K562 (cell line): ENCODE results near the gene MEIG1. TPM values are rescaled to one million over a fixed set of nuclear protein-coding genes. Genes with fewer than 3 reads are reported as not detected.
A peak's percentile ranks its signal among the peaks of the same experiment; 100 is the strongest.

Experiments used
- CAMTA2 ChIP-seq: fragments of 250-450 bp; sonication (Bioruptor Pico); conservative IDR thresholded peaks from 2 replicates; pipeline ENCODE4 v1.5.1; 2022
- CEBPB ChIP-seq: fragments of 450-650 bp; IDR thresholded peaks from 2 replicates; pipeline ENCODE4 v1.6.1; 2016; ENCODE audit warnings: missing genetic modification characterization, missing compliant biosample characterization
- ELF2 ChIP-seq: fragments of 250-450 bp; sonication (Bioruptor Pico); IDR thresholded peaks from 2 replicates; pipeline ENCODE4 v1.5.0; 2021; ENCODE audit warnings: mild to moderate bottlenecking
- LEF1 ChIP-seq: fragments of 450-650 bp; IDR thresholded peaks from 2 replicates; pipeline ENCODE4 v1.6.1; 2016; ENCODE audit warnings: mild to moderate bottlenecking
- MCM2 ChIP-seq: fragments of 450-650 bp; IDR thresholded peaks from 2 replicates; pipeline ENCODE4 v1.6.1; 2017; ENCODE audit warnings: low read depth, mild to moderate bottlenecking
- NBN ChIP-seq: fragments of 450-650 bp; IDR thresholded peaks from 2 replicates; pipeline ENCODE4 v1.6.1; 2016; ENCODE audit warnings: low read depth, mild to moderate bottlenecking
- POU5F1 ChIP-seq: fragments of 150-350 bp; IDR thresholded peaks from 2 replicates; pipeline ENCODE4 v1.6.1; 2014; ENCODE audit warnings: borderline replicate concordance, low read length, low read depth, mild to moderate bottlenecking; ENCODE audit not compliant: partially characterized antibody
- PRMT5 ChIP-seq: sonication (generic); formaldehyde crosslinking; IDR thresholded peaks from 2 replicates; pipeline ENCODE4 v1.5.0; 2020; ENCODE audit warnings: missing genetic modification reagents
- SIX5 ChIP-seq, 2 experiments: IDR thresholded peaks; 2 replicates each; pipeline ENCODE4 v1.6.1; 2011; ENCODE audit warnings: low read length in 2 of 2, borderline replicate concordance in 1 of 2, low read depth in 1 of 2, mild to moderate bottlenecking in 1 of 2, moderate library complexity in 1 of 2; ENCODE audit not compliant: insufficient read depth in 1 of 2
- ZBTB1 ChIP-seq: sonication (generic); formaldehyde crosslinking; IDR thresholded peaks from 2 replicates; pipeline ENCODE4 v1.8.1; 2023; ENCODE audit warnings: missing genetic modification reagents, low read depth, mild to moderate bottlenecking, borderline replicate concordance
- polyA plus RNA-seq, 8 experiments: library from polyadenylated mRNA; depleted of rRNA in 4 of 8; stranded (reverse) in 5 of 8; unstranded in 3 of 8; fragments of >200 nt; fragmentation: Nextera tagmentation in 2 of 8; fragmentation: Illumina TruSeq in 1 of 8; extraction: Ambion mirVana in 2 of 8; extraction: Trizol in 1 of 8; gene quantifications; 2 replicates each; pipeline versions ENCODE4 v1.2.1 to v1.2.3, GENCODE V29; 2011 to 2014; ENCODE audit warnings: inconsistent platforms in 1 of 8, missing spikeins in 1 of 8
- total RNA-seq, 7 experiments: library from RNA; depleted of rRNA in 6 of 7; stranded (reverse); fragments of >200 nt in 6 of 7; fragmentation: Illumina TruSeq in 2 of 7; extraction: Trizol in 2 of 7; gene quantifications; 2 replicates each; pipeline versions ENCODE4 v1.2.1 to v1.2.3, GENCODE V29; 2011 to 2021; ENCODE audit warnings: low replicate concordance in 1 of 7
- TF ChIP-seq, protein P1 (sequence below): IDR thresholded peaks from 2 replicates; pipeline ENCODE4 v1.6.1; 2011; ENCODE audit not compliant: insufficient read length; ENCODE audit errors: extremely low read depth
- TF ChIP-seq, protein P2 (sequence below): sonication (generic); formaldehyde crosslinking; IDR thresholded peaks from 2 replicates; pipeline ENCODE4 v1.8.0; 2023; ENCODE audit warnings: mild to moderate bottlenecking, missing genetic modification reagents
- TF ChIP-seq, protein P3 (sequence below): fragments of 450-650 bp; IDR thresholded peaks from 2 replicates; pipeline ENCODE4 v1.6.1; 2018; ENCODE audit warnings: mild to moderate bottlenecking, low read depth; ENCODE audit not compliant: partially characterized antibody
- TF ChIP-seq, protein P4 (sequence below): fragments of 450-650 bp; IDR thresholded peaks from 2 replicates; pipeline ENCODE4 v1.6.1; 2016; ENCODE audit warnings: antibody characterized with exemption
- TF ChIP-seq, protein P5 (sequence below), 3 experiments: fragments of 200-800 bp in 1 of 3; sonication (Bioruptor generic) in 1 of 3; sonication (generic) in 1 of 3; formaldehyde crosslinking in 1 of 3; IDR thresholded peaks; 2 replicates each; pipeline versions ENCODE4 v1.6.1 to v1.8.0; 2016 to 2022; ENCODE audit warnings: mild to moderate bottlenecking in 2 of 3, missing compliant biosample characterization in 2 of 3, missing genetic modification characterization in 2 of 3, missing genetic modification reagents in 1 of 3
- TF ChIP-seq, protein P6 (sequence below): sonication (generic); IDR thresholded peaks from 2 replicates; pipeline ENCODE4 v1.6.1; 2016
- TF ChIP-seq, protein P7 (sequence below): fragments of 250-450 bp; sonication (Bioruptor Pico); IDR thresholded peaks from 2 replicates; pipeline ENCODE4 v1.5.0; 2020; ENCODE audit warnings: mild to moderate bottlenecking, borderline replicate concordance

The MEIG1 gene
- total and polyA plus RNA-seq, 9 of the 15 experiments (the other 6 are each of a cell fraction or from before 2014, with no cell fraction given) = 0.19 to 1.7 (median 0.54) TPM; not detected in 3

DNA sequence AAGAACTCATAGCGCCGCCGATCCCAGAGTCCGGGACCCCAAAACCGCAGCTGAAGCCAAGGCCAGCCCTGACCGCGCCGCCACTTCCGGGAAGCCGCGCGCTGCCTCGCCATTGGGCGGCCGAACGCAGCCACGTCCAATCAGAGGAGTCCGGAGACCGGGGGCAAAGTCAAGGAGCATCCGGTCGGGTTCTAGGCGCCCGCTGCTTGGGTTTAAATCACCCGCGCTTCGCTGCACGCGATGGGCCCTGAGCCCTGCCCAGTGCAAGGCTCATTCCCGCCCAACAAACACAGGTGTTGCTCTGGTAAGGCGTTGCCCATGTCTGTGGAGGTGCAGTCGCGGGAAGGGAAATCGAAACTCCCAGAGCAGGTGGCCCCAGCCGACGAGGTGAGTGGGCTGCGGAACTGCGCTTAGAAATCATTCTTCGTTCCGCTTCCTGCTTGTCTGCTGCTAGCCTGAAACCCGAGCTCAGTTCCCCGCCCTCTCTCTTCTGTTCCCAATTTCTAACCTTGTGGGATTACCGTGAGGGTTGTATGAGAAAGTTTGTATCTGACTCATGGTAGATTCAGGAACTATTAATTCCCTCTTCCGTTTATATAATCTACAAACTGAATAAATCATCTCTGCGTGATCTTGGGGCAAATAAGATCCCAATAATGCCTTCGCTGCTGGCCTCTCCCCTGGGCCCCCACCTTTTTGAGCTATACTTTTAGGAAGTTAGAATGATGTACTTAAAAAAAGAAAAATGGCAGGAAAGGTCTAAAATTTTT is 5.0 kb upstream of the MEIG1 start, which contains the start of gene DCLRE1C (continued):
- TF ChIP-seq POU5F1 (no peak), SIX5 (IDR thresholded peaks at IDR 0.05; ENCODE audit: borderline replicate concordance in 1 of 2, insufficient read depth in 1 of 2, low read depth in 1 of 2, low read length in 2 of 2) (0 out of 4 replicates have a peak, but pooled peaks of 1 of the 2 experiments have one; percentile 5), ELF2 (CRISPR knock-in tag) (peak; percentile 95), MCM2 (no peak), CAMTA2 (no peak), CEBPB (no peak), NBN (no peak), PRMT5 (CRISPR knock-in tag) (no peak), LEF1 (peak; percentile 29; the same call in 1 of the 2 replicates), ZBTB1 (CRISPR knock-in tag) (no peak)
- TF ChIP-seq, protein P1, sequence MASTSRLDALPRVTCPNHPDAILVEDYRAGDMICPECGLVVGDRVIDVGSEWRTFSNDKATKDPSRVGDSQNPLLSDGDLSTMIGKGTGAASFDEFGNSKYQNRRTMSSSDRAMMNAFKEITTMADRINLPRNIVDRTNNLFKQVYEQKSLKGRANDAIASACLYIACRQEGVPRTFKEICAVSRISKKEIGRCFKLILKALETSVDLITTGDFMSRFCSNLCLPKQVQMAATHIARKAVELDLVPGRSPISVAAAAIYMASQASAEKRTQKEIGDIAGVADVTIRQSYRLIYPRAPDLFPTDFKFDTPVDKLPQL = peak; percentile 51
- TF ChIP-seq, protein P2, sequence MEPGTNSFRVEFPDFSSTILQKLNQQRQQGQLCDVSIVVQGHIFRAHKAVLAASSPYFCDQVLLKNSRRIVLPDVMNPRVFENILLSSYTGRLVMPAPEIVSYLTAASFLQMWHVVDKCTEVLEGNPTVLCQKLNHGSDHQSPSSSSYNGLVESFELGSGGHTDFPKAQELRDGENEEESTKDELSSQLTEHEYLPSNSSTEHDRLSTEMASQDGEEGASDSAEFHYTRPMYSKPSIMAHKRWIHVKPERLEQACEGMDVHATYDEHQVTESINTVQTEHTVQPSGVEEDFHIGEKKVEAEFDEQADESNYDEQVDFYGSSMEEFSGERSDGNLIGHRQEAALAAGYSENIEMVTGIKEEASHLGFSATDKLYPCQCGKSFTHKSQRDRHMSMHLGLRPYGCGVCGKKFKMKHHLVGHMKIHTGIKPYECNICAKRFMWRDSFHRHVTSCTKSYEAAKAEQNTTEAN (CRISPR knock-in tag) = no peak
- TF ChIP-seq, protein P3, sequence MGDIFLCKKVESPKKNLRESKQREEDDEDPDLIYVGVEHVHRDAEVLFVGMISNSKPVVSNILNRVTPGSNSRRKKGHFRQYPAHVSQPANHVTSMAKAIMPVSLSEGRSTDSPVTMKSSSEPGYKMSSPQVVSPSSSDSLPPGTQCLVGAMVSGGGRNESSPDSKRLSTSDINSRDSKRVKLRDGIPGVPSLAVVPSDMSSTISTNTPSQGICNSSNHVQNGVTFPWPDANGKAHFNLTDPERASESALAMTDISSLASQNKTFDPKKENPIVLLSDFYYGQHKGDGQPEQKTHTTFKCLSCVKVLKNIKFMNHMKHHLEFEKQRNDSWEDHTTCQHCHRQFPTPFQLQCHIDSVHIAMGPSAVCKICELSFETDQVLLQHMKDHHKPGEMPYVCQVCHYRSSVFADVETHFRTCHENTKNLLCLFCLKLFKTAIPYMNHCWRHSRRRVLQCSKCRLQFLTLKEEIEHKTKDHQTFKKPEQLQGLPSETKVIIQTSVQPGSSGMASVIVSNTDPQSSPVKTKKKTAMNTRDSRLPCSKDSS = no peak
- TF ChIP-seq, protein P4, sequence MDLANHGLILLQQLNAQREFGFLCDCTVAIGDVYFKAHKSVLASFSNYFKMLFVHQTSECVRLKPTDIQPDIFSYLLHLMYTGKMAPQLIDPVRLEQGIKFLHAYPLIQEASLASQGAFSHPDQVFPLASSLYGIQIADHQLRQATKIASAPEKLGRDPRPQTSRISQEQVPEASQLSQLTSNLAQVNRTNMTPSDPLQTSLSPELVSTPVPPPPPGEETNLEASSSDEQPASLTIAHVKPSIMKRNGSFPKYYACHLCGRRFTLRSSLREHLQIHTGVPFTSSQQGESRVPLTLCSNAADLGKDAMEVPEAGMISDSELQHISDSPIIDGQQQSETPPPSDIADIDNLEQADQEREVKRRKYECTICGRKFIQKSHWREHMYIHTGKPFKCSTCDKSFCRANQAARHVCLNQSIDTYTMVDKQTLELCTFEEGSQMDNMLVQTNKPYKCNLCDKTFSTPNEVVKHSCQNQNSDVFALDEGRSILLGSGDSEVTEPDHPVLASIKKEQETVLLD = no peak
- TF ChIP-seq, protein P5, sequence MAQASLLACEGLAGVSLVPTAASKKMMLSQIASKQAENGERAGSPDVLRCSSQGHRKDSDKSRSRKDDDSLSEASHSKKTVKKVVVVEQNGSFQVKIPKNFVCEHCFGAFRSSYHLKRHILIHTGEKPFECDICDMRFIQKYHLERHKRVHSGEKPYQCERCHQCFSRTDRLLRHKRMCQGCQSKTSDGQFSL (CRISPR knock-in tag; IDR thresholded peaks at IDR 0.05) = no peak
- TF ChIP-seq, protein P5 (tag; IDR thresholded peaks at IDR 0.05) = no peak
- TF ChIP-seq, protein P6, sequence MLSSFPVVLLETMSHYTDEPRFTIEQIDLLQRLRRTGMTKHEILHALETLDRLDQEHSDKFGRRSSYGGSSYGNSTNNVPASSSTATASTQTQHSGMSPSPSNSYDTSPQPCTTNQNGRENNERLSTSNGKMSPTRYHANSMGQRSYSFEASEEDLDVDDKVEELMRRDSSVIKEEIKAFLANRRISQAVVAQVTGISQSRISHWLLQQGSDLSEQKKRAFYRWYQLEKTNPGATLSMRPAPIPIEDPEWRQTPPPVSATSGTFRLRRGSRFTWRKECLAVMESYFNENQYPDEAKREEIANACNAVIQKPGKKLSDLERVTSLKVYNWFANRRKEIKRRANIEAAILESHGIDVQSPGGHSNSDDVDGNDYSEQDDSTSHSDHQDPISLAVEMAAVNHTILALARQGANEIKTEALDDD = no peak
- TF ChIP-seq, protein P7, sequence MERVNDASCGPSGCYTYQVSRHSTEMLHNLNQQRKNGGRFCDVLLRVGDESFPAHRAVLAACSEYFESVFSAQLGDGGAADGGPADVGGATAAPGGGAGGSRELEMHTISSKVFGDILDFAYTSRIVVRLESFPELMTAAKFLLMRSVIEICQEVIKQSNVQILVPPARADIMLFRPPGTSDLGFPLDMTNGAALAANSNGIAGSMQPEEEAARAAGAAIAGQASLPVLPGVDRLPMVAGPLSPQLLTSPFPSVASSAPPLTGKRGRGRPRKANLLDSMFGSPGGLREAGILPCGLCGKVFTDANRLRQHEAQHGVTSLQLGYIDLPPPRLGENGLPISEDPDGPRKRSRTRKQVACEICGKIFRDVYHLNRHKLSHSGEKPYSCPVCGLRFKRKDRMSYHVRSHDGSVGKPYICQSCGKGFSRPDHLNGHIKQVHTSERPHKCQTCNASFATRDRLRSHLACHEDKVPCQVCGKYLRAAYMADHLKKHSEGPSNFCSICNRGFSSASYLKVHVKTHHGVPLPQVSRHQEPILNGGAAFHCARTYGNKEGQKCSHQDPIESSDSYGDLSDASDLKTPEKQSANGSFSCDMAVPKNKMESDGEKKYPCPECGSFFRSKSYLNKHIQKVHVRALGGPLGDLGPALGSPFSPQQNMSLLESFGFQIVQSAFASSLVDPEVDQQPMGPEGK (CRISPR knock-in tag) = no peak
